HFF-Myc (cell line): ENCODE measurements around the gene CAPN7.

Experiments
- DNase-seq: peaks from one replicate; pipeline ENCODE4 v3.0.0-alpha.2; 2011; ENCODE audit warnings: low read depth; ENCODE audit errors: extremely low read depth
- H3K4me3 ChIP-seq: replicated peaks from 2 replicates; pipeline ENCODE4 v1.5.1; 2011; ENCODE audit warnings: low read depth, mild to moderate bottlenecking, control low read depth, low read length
- TF ChIP-seq, protein P1 (sequence below): IDR thresholded peaks from 2 replicates; pipeline ENCODE4 v1.5.1; 2012; ENCODE audit warnings: mild to moderate bottlenecking, low read depth, low read length, control low read depth; ENCODE audit errors: missing control alignments

CAPN7 gene

DNA sequence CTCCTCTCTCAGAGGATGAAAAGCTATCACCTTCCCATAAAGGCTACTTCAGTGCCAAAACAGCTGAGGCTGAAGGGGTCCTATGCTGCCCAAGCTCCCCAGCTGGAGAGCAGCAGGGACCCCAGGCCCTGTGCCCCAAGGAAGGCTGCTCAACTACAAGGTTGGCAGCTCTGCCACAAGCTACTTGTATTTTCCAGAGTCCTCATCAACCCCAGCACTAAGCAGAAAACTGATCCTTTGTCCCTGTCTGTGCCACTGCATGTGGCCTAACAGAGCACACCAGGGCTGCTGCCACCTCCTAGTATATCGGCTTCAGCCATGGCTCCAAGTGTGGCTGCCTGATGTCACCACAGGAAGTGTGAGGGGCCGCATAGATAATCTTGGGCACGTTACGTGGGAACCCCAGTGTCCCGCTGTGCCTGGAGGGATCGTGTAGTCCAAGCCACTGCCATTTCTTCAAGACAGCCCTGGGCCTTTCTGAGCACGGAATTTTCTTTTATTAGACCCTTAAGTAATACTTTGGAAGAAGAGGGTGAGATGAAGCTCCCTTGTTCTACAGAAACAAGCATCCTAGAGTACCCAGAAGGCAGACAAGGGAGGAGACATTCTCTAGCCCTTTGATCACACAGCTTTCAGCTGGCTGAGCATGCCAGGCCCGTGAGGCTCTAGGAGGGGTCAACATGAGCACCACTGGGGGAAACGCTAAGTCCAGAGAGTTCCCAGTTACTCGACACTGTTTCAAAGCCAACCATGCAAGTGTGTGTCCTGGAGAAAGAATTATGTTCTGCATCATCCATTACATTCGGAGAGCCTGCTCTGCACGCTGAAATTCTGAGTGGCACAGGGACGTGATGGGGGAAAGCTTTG is 60.7 kb downstream of the CAPN7 start:
- H3K4me3 ChIP-seq = no peak overlapping the region
- TF ChIP-seq, protein P1, sequence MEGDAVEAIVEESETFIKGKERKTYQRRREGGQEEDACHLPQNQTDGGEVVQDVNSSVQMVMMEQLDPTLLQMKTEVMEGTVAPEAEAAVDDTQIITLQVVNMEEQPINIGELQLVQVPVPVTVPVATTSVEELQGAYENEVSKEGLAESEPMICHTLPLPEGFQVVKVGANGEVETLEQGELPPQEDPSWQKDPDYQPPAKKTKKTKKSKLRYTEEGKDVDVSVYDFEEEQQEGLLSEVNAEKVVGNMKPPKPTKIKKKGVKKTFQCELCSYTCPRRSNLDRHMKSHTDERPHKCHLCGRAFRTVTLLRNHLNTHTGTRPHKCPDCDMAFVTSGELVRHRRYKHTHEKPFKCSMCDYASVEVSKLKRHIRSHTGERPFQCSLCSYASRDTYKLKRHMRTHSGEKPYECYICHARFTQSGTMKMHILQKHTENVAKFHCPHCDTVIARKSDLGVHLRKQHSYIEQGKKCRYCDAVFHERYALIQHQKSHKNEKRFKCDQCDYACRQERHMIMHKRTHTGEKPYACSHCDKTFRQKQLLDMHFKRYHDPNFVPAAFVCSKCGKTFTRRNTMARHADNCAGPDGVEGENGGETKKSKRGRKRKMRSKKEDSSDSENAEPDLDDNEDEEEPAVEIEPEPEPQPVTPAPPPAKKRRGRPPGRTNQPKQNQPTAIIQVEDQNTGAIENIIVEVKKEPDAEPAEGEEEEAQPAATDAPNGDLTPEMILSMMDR = no peak
- no peak for DNase-seq

DNA sequence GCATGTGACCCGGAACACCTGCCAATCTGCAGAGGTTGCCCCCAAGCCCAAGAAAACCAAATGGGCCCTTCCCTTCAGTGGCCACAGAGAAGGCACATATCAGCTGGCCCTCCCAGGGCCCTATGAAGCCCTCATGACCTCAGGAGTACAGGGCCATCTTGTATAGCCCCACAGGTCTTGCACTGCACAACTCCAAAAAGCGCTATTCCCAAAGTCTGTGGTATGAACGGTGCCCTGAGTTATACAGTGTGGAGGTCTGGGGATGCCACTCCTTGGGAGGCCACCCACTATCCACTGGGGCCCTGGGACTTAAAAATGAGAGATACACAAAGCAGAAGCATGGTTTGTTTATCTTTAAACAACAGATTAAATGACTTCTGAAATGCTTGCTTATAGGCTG is 61.5 kb downstream of the CAPN7 start:
- H3K4me3 ChIP-seq = no peak overlapping the region

DNA sequence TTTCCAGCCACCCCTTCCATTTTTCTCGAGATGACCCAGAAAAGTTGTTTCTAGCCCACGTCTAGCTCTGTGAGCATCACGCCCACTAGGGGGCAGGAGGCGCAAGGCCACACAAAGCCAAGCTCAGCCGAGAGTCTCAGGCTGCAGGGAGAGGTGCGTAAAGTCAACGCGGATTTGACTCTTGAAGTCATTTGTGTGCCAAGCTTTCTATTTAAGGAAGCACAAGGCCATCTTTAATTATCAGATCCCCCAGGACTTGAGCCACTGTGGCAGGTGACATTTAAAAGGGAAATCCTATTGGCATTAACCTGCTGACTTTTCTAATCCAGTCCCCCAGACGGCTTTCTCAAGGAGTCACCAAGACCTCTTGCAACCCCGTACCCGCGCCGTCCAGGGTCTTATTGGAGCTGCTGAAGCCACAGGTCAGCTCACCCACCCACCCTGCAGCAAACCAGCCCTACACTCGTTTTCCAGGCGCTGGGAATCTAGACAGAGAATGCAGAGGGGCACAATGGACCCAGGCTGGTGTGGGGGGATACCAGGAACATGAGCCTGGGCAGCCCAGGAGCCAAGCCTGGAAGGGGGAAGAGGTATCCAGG is 62.1 kb downstream of the CAPN7 start:
- H3K4me3 ChIP-seq = no peak overlapping the region
- TF ChIP-seq, protein P1 = peak; percentile 98
- peak; percentile 69 for DNase-seq

More for the DNA sequence above, 61.5 kb downstream of the CAPN7 start:
- no peak for DNase-seq
- TF ChIP-seq, protein P1 = no peak

DNA sequence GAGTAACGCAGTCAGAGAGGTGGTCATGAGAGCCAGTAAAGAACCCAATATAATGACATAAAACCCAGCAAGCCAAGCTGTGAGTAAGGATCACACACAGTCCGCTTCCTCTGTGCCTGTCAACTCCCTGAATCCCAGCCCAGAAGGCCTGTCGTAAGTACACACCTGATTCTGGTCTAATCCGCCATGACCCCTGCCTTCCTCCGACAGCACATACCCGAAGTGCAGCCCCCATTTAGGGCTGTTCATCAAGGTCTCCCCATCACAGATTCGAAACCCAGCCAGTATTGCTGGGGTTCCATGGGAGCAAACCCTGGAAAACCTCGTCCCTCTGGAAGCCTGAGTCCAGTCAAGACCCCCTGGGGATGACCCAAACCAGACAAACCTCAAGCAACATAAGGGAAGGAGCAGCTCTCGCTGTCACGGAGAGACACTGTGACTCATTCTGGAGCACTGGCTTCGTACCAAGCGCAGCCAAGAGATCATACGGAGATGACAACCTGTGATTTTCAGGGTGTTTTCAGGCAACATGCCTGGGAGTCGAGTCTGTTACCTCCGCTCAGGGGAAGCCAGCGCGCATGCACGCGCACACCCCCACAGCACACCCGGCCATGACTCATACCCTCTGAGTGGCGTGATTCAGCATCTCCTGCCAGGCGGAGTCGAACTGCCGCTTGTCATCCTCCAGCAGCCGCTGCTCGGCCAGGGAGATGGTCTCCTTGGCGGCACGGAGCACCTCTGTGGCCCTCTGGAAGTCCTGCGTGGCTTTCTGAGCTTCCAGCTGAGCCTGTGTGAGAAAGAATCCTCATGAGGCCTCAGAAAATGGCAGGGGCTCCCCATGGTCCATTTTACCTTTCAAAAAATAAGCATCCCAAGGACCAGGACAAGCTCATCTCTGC is 63.3 kb downstream of the CAPN7 start:
- TF ChIP-seq, protein P1 = no peak
- DNase-seq = peak; percentile 87
- H3K4me3 ChIP-seq = no peak overlapping the region

DNA sequence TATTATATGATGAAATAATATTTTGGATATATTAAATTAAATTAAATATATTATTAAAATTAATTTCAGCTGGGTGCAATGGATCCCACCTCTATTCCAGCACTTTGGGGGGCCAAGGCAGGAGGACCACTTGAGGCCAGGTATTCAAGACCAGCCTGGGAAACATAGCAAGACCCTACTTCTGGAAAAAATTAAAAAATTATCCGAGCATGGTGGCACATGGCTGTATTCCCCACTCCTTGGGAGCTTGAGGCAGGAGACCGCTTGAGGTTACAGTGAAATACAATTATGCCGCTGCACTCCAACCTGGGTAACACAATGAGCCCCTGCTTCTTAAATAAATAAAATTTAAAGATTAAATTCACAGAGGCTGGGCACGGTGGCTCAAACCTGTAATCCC is 65.0 kb downstream of the CAPN7 start:
- no peak for DNase-seq
- no peak overlapping the region for H3K4me3 ChIP-seq
- TF ChIP-seq, protein P1 = no peak

DNA sequence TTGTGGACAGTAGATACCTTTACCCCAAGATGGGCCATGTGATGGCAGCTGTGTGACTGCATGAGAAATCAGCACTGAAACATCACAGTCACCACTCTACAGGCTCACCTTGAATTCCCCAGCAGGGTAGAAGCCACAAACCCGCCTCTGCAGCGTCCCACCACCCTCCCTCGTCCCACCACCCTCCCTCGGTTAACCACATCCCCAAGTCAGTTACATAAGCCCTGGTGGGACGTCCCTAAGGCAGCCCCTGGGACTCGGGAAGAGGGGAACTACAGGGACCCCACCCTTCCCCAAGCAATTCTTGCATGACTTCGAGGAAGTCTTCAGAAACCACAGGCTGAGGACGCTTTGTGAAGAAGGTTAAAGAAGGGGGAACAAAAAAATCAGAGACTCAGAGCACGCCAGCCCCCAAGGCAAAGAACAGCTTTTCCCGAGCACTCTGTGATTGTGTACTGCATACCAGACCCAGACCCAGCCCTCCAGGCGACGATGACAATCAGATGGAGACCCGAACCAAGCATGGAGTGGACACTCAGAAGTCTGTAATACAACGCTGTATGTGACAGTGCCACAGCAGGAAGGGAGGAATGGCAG is 65.8 kb downstream of the CAPN7 start:
- H3K4me3 ChIP-seq = no peak overlapping the region
- DNase-seq = no peak
- TF ChIP-seq, protein P1 = no peak
